AML-193 (cell line): ENCODE measurements around the gene TMBIM4.
A peak's percentile ranks its signal among the peaks of the same experiment; 100 is the strongest.
"Not testable (repeated sequence)": the region's sequence is repeated elsewhere in the genome, so short reads cannot be mapped to it uniquely, and the experiment has no call there.

Experiments used
- DNase-seq, 2 experiments: peaks; one replicate each; lab custom pipeline; 2025; lab: John Stamatoyannopoulos, UW

The TMBIM4 gene

GRCh38 chr12:66184822-66185221 lies 15.0 kb upstream of the TMBIM4 start:
- DNase-seq = not testable (repeated sequence)

DNA sequence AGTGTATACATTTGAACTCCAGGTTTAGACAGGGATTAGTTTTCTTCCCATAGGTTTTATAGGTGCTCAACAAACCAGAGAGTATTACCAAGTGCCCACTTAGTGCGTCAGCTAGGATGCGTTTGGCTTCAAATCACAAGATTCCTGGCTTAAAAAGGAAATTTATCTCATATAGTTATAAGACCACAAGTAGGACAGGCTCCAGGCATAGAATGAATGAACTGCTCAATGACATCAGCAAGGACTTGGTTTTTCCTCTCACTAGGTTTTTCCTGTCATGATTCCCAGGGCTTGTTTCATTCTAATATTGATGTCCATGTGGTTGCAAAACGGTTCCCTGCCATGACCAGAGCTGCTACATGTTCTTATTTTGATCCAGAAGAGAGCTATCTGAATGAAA lies 13.2 kb upstream of the TMBIM4 start:
- DNase-seq = no peak

- no peak for DNase-seq
Measured at GRCh38 chr12:66176105-66176900, 6.5 kb upstream of the TMBIM4 start.

DNA sequence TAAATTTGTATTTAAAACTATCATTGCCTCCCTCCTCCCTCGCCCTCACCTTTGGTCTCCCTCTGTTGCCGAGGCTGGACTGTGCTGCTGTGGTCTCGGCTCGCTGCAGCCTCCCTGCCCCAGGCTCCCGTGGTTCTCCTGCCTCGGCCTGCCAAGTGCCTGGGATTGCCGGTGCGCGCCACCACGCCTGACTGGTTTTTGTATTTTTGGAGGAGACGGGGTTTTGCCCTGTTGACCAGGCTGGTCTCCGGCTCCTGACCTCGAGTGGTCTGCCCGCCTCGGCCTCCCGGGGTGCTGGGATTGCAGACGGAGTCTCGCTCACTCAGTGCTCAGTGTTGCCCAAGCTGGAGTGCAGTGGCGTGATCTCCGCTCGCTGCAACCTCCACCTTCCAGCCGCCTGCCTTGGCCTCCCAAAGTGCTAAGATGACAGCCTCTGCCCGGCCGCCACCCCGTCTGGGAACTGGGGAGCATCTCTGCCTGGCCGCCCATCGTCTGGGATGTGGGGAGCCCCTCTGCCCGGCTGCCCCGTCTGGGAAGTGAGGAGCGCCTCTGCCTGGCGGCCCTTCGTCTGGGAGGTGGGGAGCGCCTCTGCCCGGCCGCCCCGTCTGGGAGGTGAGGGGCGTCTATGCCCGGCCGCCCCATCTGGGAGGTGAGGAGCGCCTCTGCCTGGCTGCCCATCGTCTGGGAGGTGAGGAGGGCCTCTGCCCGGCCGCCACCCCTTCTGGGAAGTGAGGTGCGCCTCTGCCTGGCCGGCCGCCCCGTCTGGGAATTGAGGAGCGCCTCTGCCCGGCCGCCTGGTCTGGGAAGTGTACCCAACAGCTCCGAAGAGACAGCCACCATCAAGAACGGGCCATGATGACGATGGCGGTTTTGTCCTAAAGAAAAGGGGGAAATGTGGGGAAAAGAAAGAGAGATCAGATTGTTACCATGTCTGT lies 4.9 kb upstream of the TMBIM4 start:
- DNase-seq = not testable (repeated sequence)

- DNase-seq = no peak
Measured at GRCh38 chr12:66170606-66171005, 810 bp upstream of the TMBIM4 start.

DNA sequence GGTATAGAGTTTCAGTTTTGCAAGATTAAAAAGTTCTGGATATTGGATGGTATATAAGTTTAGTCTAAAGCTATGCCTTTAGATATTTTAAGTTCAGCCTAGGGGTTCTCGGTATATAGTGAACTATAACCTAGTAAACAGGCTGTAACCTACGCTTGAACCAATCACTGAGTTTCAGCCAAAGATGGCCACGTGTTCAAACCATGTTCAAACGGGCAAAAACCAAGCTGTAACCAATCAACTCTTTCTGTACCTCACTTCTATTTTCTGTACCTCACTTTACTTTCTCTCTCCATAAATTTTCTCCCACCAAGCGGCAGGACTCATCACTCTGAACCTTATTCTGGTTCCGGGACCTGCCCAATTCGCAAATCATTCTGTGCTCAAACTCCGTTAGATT lies 1.4 kb downstream of the TMBIM4 start:
- peak; percentile 42 to 47 for DNase-seq

GRCh38 chr12:66166561-66166960 lies 3.2 kb downstream of the TMBIM4 start:
- no peak for DNase-seq

GRCh38 chr12:66165141-66165540 lies 4.7 kb downstream of the TMBIM4 start:
- no peak for DNase-seq

DNA sequence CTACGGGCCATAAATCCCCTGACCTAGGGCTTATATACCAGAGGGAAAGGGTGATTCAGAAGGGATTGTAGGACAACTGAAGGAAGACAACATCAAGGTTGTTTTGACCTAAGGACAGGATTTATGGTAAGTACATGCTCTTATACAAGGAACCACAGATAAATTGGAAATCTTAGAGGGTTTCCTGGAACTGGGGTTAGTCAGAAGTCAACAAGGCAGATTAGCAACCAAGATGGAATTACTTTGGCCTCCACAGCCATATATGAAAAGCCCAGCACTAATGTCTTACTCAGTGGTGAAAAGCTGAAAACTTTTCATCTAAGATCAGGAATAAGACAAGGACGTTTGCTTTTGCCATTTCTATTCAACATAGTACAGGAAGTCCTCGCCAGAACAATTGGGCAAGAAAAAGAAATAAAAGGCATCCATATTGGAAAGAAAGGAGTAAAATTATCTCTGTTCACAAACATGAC lies 5.4 kb downstream of the TMBIM4 start:
- no peak for DNase-seq

GRCh38 chr12:66163289-66163688 lies 6.5 kb downstream of the TMBIM4 start:
- DNase-seq = no peak

DNA sequence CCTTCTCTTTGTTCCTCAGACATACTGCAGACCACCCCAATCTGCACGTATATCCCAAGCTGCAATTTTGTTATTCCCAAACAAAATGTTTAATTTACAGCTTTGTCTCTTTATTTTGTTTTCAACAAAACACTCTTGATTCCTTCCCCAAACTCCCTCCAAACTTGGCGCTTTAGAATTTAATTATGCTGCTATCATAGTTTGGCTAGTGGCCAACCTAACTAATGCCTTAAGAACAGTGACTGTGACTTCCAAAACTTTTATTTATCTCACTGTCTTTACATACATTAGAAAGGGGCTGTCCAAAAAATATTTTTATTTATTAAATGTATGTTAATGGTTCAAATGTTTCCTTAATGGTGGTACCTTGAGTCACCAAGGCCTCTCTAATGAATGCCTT lies 7.1 kb downstream of the TMBIM4 start:
- DNase-seq = no peak

DNA sequence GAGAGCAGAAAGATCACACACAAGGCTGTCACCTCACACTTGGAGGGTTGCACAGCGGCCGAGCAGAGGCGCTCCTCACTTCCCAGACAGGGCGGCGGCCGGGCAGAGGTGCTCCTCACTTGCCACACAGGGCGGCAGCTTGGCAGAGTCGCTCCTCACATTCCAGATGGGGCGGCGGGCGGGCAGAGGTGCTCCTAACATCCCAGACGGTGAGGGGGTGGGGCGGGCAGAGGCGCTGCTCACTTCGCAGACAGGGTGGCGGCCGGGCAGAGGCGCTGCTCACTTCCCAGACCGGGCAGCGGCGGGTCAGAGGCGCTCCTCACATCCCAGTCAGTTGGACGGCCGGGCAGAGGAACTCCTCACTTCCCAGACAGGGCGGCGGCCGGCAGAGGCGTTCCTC lies 9.1 kb downstream of the TMBIM4 start:
- no peak for DNase-seq

DNA sequence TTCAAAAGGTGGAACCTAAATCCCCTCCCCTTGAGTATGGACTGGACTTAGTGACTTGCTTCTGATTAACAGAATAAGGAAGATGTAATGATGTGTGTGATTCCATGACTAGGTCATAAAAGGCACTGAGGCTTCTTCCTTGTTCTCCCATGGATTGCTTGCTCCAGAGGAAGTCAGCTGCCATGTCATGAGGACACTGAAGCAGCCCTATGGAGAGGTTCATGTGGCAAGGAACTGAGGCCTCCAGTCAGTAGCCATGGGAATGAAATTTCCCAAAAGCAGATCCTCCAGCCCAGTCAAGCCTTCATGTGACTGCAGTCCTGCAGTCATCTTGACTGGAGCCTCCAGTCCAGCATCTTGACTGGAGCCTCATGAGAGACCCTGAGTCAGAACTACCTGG lies 10.7 kb downstream of the TMBIM4 start:
- no peak for DNase-seq

DNA sequence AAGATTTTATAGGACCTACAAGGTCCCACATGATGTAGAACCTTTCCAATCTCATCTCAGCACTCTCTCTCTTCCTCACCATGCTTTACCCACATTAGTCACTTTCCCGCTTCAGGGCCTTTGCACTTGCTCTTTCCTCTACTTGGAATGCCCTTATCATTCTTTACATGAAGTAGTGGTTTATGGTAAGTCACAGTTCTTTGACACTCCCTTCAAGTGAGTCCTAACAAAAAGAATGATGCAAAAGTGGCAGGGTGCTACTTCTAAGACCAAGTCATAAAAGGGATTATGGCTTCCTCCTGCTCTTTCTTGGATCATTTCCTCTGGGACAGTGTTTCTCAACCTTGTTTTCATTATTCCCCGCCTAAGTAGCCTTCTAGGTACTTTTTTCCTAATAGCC lies 13.1 kb downstream of the TMBIM4 start:
- no peak for DNase-seq

- no peak for DNase-seq
Measured at GRCh38 chr12:66154776-66155175, 15.0 kb downstream of the TMBIM4 start.

- no peak for DNase-seq
Measured at GRCh38 chr12:66152732-66153131, 17.1 kb downstream of the TMBIM4 start.

- peak; percentile 24 to 41 for DNase-seq
Measured at GRCh38 chr12:66149702-66150398, 19.9 kb downstream of the TMBIM4 start.

DNA sequence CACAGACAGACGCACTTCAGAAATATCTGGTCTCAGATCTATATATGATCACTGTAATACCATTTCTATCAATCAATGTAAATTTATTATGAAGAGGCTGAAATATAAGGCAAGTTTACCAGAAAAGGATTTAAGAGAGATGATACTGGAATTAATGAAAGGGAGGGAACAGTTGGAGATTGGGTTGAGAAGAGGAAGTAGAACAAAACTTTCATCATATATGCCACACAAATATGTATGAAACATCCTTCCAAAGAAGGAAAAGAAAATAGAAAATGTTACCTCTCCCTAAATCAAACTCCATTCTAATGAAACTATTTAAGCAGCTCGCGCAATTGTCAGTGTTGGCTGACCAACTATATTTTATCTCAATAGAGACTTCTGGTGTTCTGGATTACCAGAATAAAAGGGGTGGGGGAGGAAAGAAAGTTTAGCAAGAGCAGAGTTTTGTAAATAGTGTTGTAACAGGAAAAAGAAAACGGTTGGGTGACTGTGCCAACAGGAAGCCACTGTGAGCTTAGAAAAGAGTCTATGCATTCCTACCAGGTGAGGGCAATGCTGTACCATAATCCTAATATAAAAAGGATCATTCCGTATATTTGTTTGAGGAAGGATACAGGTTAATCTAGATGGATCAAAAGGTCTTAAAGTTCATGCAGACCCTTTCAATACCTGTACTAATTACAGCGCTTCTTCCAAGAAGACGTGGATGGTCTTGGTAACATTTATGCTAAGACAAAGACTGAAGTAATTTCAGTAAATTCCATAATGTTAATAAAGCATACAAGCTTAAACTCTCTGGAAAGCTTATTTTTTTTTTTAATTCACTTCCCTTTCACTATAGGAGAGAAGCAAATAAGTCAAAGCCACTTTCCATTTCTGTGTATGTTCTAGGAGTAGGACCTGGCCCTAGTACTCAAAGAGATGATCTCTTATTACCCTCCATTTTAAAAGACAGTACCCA lies 24.7 kb downstream of the TMBIM4 start:
- peak; percentile 92 to 93 for DNase-seq

DNA sequence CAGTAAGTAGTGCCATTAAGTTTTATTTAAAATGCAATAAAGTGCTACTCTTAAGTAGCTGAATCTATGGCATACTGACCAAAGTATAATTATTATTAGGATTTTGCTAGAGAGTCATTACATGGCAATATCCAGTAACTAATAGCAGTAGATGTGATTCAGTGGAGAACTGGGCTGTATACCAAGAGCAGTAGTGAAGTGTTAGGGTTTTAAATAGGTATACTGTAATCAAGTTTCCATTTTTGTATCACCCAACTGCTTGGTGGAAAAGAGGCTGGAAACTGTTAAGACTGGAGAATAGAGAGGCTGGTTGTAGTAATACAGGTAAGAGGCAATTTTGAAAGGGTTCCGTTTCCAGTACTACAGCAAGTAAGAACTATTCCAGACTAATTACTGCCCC lies 25.9 kb downstream of the TMBIM4 start:
- DNase-seq = no peak

DNA sequence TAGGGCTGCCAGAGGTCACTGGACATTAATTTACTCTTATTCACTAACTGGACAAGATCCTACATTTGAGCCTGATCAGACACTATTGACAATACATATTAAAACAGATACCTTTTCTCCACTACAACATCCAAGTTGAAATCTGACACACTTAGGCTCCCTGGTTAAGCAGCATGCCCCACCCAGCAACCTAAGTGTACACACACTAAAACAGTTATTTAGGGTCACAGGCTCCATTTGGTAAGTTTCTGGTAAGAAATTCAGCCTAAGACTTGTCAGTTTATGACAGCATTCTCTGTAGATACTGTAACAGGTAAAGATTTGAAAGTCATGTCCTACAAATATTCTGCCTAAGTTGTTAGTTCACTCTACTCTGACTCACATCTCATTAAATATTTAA lies 27.0 kb downstream of the TMBIM4 start:
- no peak for DNase-seq

- no peak for DNase-seq
Measured at GRCh38 chr12:66141299-66141698, 28.5 kb downstream of the TMBIM4 start.
